SKM-1 (cell line): Measurements from ENCODE around the gene CUEDC1.
"Not testable (repeated sequence)": the region's sequence is repeated elsewhere in the genome, so short reads cannot be mapped to it uniquely, and the experiment has no call there.

Source experiments
- DNase-seq: peaks from one replicate; lab custom pipeline; 2025; ENCODE audit not compliant: unreplicated experiment; lab: John Stamatoyannopoulos, UW

CUEDC1 gene

DNA sequence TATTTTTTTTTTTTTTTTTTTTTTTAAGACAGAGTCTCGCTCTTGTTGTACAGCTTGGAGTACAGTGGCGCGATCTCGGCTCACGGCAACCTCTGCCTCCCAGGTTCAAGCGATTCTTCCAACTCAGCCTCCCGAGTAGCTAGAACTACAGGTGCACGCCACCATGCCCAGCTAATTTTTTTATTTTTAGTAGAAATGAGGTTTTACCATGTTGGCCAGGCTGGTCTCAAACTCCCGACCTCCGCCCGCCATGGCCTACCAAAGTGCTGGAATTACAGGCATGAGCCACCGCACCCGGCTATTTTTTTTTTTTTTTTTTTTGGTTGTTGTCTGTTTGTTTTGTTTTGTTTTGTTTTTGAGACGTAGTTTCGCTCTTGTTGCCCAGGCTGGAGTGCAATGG is 3.2 kb upstream of the CUEDC1 start:
- DNase-seq = not testable (repeated sequence)

GRCh38 chr17:57957886-57958285 is 2.7 kb upstream of the CUEDC1 start:
- DNase-seq = no peak

GRCh38 chr17:57957120-57957850 is 2.1 kb upstream of the CUEDC1 start:
- DNase-seq = no peak

DNA sequence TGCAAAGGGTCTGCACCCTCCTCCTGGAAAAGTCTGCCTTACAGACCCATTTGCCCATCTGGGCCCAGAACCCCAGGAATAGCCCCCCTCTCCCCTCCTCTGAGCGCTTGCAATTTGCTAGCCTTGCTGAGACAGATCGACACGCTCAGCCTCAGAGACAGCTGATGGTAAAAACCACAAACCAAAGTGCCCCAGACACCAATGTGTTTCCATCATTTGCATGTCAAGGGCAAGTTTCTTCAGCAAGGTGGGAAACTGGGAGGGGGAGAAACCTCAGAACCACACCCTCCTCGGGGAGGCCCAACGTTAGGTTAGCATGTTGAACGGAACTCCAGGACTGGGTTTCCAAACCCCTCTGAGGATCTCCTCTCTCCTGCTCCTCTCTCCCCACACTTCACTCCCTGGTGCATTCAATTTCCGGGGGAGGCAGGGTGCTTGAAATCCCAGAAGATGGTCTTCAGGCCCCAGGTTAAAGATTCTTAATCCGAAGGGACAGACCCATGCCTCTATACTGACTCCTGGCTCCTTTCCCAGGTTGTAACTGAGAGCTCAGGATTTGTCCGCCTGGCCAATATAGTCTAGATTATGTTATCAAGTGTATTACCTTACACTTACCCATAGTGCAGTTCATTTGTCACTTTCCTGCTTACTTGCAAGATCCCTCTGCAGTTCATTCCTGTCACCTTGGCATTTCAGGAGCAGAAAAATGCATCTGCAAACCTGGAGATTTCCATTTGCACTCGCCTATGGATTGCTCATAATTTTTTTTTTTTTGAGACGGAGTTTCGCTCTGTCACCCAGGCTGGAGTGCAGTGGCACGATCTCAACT is 1.3 kb upstream of the CUEDC1 start:
- no peak for DNase-seq

- no peak for DNase-seq
Measured at GRCh38 chr17:57954397-57955182, 622 bp downstream of the CUEDC1 start.

DNA sequence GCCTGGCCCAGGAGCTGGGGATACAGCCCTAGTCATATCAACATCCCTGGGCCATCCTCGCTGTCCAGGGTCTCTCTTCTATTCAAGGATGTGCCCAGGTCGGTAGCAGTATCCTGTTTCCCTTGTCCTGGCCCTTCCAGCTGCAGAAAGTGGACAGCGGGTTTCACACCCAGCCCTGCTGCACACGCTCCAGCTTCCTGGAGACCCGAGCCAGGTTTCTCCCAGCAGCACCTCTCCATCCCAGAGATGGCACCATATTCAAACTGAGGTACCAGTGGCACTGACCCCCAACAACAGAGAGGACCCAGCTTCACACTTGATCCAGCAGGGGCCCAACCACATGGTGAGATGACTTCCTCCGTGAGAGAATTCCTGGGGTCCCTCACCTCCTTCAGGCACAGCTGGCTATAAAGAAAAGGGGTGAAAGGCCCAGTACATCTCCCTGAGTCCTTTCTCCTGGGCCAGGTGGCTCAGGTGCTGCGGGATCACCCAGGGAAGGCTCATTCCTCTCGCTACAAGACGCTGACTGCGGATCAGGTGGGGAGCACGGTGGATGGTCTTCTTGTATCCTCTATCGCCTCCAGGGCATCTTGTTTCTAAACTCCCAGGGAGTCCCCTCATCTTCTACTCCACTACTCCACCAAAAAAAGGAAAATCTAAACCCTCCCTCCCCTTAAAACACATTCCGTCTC is 1.4 kb downstream of the CUEDC1 start:
- no peak for DNase-seq

GRCh38 chr17:57953219-57953618 is 2.0 kb downstream of the CUEDC1 start:
- DNase-seq = no peak

DNA sequence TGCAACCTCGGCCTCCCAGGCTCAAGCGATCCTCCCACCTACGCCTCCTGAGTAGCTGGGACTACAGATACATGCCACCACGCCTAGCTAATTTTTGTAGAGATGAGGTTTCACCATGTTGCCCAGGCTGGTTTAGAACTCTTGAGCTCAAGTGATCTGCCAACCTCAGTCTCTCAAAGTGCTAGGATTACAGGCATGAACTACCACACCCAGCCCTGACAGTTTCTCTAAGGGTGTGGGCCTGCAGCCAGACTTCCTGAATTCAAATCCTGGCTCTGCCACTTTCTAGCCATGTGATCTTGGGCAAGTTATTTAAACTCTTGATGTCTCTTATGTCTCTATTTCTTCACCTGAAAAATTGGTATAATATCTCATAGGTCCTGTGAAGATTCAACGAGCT is 5.6 kb downstream of the CUEDC1 start:
- no peak for DNase-seq

DNA sequence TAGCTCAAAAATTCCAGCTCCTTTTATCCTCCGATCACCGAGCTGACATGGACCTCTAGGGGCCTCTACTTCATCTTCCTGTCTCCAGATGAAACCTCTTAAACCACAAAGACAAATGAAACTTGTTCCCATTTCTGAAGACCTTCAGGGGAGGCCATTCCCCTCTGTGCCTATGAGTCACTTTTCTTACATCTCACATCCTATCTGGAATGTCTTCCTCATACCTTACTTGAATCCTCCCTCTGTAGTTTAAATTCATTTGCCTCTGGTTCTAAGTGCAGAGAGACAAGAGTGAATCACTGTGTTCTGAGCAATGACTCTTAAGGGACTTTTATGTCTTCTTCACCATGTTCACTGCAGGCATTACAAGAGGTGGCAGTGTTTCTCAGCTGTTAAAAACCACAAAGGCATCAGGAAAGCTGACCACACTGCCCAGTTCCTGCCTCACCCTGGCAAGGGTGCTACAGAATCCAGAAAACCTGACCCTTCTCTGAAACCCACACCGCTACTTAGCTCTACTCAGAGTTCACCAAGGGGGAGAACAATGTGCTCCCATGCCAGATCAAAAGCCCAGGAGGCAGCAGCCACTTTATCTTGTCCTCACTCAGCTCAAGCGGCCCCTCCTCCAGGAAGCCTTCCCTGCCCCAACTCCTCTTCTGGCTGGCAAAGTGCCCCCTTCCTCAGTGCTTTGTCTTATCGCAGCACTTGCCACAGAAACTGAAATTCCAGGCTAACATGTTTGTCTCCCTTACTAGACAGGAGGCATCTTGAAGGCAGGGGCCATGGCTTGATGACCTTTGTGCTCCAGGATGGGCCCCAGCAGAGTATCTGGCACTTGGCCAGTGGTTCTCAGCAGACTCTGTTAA is 6.4 kb downstream of the CUEDC1 start:
- no peak for DNase-seq

DNA sequence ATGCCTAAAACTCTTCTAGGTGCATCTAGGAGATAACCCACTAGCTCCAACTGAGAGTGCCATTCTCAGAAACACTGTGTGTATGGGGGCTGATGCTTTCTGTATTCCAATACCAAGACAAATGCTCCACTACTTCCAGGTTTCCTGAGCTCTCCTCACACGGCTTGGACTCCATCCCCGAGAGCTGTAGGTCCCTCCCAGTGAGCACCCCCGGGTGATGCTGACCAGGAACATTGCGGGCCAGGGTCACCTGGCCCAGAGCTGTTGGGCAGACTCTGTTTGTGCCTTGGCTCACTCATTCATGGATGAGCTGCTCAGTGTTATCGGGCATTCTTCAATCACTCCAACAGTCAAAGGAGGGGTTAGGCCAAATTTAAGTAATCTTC is 7.0 kb downstream of the CUEDC1 start:
- DNase-seq = no peak

- DNase-seq = no peak
Measured at GRCh38 chr17:57947369-57947768, 7.8 kb downstream of the CUEDC1 start.

DNA sequence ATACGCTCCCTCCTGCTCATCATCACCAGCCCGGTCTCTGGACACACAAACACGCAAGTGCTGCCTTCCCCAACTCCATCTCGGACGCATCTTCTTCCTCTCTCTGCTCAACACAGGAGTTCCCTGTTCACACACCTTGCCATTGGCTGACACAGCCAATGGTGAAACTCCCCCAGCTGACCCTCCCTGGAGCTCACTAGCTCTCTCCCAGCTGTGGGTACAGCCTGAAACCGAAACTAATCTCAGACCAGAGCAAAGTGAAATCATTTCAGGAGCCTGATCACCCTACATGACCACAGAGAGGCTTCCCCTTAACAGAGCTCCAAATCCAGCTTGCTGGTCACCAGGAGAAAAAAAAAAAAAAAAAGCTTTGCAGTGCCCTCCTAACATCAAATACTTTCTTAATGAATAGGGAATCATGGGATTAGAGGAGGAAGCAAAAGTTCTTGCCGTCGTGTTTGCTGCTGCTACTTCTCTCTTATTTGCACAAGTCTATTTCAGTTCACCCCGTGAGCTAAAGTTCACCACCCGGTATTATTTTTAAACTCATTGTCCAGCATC is 8.3 kb downstream of the CUEDC1 start:
- DNase-seq = peak; percentile 43

DNA sequence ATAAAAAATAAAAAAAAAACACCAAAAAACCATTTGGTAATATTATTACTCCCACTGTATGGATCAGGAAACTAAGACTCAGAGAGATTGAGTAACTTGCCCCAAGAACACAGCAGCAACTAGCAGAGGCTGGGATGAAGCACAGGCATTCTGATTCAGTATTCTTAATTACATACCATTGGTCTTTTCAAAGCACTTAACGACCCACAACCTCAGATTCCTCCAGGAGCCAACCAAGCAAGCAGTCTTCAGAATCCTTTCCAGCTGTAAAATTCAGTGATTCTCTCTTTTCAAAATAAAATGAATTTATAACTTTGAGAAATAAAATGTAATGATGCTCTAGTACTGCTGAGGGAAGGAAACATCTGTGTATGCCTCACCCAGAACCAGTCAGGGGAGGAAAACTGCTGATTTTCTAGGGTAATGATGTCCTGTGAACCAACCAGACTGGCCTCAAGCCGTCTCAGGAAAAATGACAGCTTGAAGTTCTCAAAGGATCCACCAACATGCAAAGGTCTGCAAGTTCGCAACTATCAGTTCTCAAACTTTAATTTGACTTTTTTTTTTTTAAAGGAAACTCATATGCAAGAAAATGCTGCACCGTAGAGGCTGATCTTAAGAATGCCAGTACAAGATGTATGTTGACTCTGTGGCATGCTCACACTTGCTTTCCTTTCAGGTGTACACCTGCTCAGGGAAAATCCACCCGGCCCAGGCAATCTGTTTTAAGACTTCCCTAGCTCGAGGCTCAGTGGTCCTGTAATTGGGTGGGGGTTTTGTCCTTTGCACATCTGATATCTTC is 9.0 kb downstream of the CUEDC1 start:
- DNase-seq = no peak

DNA sequence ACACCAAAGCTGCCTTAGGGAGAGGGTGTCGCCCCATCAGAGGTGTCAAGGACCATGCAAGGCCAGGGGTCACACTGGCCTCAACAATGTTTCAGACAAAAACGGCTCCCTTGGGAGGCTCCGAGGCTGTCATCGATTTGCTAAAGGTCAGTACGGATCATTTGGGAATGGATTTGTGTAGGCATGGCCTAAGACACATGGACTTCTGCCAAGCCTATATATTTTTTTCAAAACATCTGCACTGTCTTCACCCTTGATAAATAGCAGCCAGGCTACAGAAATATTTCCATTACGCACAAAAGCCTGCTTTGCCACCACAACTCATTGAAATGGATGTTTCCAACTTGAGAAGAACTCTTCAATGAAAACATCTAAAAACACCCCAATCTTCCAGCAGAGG is 10.3 kb downstream of the CUEDC1 start:
- DNase-seq = no peak

- DNase-seq = no peak
Measured at GRCh38 chr17:57943645-57944044, 11.6 kb downstream of the CUEDC1 start.

DNA sequence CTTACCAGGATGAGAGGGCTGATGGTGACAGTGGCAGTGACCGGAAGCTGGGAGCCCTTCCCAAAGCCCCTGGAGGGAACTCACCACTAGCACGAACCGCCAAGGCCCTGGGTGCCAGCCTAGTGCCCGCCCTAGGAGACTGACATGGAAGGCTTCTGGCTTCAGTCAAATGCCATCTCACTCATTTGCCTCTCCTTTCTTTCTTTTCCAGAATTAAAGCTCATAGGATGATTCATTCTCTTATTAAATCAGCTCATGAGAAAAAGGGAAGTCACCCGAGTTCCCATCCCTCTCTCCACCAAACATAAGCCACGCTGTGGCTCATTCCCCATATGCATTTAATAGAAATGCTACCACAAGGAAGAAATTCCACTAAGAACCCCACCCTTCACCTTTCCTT is 12.1 kb downstream of the CUEDC1 start:
- no peak for DNase-seq

DNA sequence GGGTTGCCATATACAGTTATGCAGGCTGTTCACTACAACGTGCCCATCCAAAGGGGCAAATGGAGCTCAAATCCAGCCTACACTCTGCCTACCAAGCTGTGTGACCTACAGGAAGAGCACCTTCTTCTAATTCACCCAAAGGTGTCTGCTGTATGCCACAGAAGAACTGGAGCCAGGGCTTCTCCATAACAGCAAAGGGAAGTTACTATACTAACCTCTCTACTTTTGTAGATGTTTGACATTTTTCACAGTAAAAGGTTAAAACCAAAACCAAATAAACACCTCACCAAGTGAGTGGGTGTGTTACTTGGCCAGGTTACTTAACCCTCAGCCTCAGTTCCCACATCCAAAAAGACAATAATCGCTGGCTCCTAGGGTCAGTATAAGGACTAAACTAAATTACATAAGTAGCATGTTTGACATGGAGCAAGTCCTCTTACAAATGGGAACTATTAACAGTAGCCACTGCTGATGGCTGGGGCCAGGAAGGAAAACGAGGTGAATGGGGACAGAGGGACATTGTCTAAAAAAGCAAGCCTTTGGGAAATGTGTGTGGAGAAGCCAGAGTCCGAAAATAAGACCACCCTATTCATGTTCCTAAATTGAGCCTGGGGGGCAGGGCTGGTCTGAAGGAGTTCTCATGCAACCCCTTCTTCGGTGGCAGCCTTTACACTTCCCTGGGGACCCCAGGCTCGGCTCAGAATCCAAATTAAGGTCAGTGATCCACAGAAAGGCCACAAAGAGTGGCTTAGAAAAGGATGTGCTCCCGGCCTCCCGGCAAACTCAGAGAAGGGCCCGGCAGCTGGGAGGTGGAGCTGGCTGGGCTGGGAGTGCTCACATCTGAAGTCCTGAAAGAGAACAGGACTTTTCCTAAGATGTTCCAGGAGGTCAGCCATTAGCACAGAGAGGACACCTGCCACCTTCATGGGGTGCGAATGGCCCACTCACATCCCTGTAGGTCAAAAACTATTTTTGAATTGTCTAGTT is 13.5 kb downstream of the CUEDC1 start:
- no peak for DNase-seq
